ENCODE measurements around the gene PRSS53. TPM values are rescaled to one million over a fixed set of nuclear protein-coding genes. Genes with fewer than 3 reads are reported as not detected.

The PRSS53 gene
- total and polyA plus RNA-seq, 4 donors = 0.51 to 14.5 (median 3.0) TPM

- no peak for DNase-seq (ENCODE audit: low spot score)
- Histone ChIP-seq H3K4me1 (ENCODE audit: control insufficient read depth in 4 of 4, insufficient read depth in 4 of 4, low read length in 3 of 4) (peaks cover 0 to 18% (median 5%) of the 10 kb centered on the region in 4 donors), H3K9ac (ENCODE audit: low read depth in 1 of 2, low read length in 2 of 2) (no peak overlapping the region), H3K36me3 (ENCODE audit: control insufficient read depth in 4 of 4, insufficient read depth in 3 of 4, low read depth in 1 of 4, low read length in 3 of 4) (peaks cover 8 to 30% (median 11%) of the 10 kb centered on the region in 4 donors), H3K4me3 (ENCODE audit: low read depth in 1 of 3, low read length in 3 of 3) (no peak overlapping the region), H3K27ac (ENCODE audit: low read depth in 1 of 2, low read length in 2 of 2) (no peak overlapping the region), H3K9me3 (ENCODE audit: control insufficient read depth in 4 of 4, low read length in 3 of 4) (no peaks in the 10 kb centered on the region), H3K27me3 (ENCODE audit: control insufficient read depth in 4 of 4, insufficient read depth in 4 of 4, low read length in 3 of 4) (no peaks in the 10 kb centered on the region)
- TF ChIP-seq GABPA (IDR thresholded peaks at IDR 0.05 in 1 of 2, conservative IDR thresholded peaks at IDR 0.05 in 1 of 2) (no peak), SP1 (IDR thresholded peaks at IDR 0.05) (no peak), HNF4G (IDR thresholded peaks at IDR 0.05) (no peak), RAD21 (IDR thresholded peaks at IDR 0.05) (no peak), EGR1 (IDR thresholded peaks at IDR 0.05; ENCODE audit: low read depth in 2 of 2) (no peak), FOXA2 (IDR thresholded peaks at IDR 0.05) (no peak), JUND (IDR thresholded peaks at IDR 0.05) (no peak), REST (IDR thresholded peaks at IDR 0.05) (no peak), TAF1 (conservative IDR thresholded peaks at IDR 0.05) (no peak), RXRA (IDR thresholded peaks at IDR 0.05) (no peak), YY1 (IDR thresholded peaks at IDR 0.05) (no peak), HNF4A (conservative IDR thresholded peaks at IDR 0.05) (no peak), FOXA1 (IDR thresholded peaks at IDR 0.05) (no peak), CTCF (IDR thresholded peaks at IDR 0.05; ENCODE audit: low read depth, low read length, missing input control) (no peak), NR2F2 (IDR thresholded peaks at IDR 0.05) (no peak)
- TF ChIP-seq, protein P1, sequence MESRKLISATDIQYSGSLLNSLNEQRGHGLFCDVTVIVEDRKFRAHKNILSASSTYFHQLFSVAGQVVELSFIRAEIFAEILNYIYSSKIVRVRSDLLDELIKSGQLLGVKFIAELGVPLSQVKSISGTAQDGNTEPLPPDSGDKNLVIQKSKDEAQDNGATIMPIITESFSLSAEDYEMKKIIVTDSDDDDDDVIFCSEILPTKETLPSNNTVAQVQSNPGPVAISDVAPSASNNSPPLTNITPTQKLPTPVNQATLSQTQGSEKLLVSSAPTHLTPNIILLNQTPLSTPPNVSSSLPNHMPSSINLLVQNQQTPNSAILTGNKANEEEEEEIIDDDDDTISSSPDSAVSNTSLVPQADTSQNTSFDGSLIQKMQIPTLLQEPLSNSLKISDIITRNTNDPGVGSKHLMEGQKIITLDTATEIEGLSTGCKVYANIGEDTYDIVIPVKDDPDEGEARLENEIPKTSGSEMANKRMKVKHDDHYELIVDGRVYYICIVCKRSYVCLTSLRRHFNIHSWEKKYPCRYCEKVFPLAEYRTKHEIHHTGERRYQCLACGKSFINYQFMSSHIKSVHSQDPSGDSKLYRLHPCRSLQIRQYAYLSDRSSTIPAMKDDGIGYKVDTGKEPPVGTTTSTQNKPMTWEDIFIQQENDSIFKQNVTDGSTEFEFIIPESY (IDR thresholded peaks at IDR 0.05) = no peak
- TF ChIP-seq, protein P2, sequence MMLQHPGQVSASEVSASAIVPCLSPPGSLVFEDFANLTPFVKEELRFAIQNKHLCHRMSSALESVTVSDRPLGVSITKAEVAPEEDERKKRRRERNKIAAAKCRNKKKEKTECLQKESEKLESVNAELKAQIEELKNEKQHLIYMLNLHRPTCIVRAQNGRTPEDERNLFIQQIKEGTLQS (IDR thresholded peaks at IDR 0.05) = no peak
- TF ChIP-seq, protein P3, sequence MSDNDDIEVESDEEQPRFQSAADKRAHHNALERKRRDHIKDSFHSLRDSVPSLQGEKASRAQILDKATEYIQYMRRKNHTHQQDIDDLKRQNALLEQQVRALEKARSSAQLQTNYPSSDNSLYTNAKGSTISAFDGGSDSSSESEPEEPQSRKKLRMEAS (IDR thresholded peaks at IDR 0.05) = no peak
- WGBS = 91% methylated on average over 6 of the region's 6 CpGs
Measured at GRCh38 chr16:31133046-31133501, 44.3 kb upstream of the PRSS53 start.

Measured in liver (tissue), 9 donors.